Retinal pigment epithelial cell (primary cell): Measurements from ENCODE around the gene SH3TC2.

Experiments
- DNase-seq: peaks from one replicate; pipeline ENCODE4 v3.0.0-alpha.2; 2010; ENCODE audit warnings: low read depth
- H3K4me3 ChIP-seq: 2 replicates; pipeline ENCODE4 v1.5.1; 2011; ENCODE audit warnings: mild to moderate bottlenecking, low read length, control low read depth, moderate library complexity
- TF ChIP-seq, protein P1 (sequence below): conservative IDR thresholded peaks from 2 replicates; pipeline ENCODE4 v1.5.1; 2011; ENCODE audit warnings: low read depth, low read length, control low read depth, inconsistent platforms

Gene SH3TC2

DNA sequence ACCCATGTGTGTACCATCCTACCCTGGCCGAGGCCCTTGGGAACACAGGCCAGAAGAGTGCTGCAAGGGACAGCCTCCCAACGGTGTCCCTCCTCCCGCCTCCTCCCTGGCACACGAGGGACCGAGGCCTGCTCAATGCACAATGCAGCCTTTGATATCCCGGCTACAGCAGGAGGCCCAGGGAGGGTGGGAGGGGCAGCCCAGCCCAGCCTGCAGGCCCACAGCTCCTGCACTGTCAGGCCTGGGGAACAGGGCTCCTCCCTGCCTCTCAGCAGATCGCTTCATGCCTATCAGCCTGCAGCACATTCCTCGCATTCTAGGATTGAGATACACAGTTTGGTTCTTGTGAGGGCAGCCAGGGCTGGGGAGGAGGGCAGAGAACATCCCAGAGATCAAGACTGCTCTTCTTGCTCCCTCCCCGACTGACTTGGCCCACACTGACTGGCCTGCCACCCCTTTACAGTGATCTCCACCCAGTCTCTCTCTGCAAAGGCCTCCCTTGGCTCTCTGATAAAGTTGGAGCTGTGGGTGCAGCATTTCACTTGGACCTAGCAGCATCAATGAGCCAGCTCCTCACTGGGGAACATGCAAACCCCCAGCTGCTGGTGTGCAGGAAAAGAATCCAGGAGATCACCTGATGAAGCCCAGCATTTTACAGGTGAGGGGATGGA lies at the start of gene SH3TC2:
Gene SH3TC2 (minus strand): TSS at position 46 of the 671 bp plus-strand sequence. CDS start 40 bp downstream, at position 6.
- TF ChIP-seq, protein P1, sequence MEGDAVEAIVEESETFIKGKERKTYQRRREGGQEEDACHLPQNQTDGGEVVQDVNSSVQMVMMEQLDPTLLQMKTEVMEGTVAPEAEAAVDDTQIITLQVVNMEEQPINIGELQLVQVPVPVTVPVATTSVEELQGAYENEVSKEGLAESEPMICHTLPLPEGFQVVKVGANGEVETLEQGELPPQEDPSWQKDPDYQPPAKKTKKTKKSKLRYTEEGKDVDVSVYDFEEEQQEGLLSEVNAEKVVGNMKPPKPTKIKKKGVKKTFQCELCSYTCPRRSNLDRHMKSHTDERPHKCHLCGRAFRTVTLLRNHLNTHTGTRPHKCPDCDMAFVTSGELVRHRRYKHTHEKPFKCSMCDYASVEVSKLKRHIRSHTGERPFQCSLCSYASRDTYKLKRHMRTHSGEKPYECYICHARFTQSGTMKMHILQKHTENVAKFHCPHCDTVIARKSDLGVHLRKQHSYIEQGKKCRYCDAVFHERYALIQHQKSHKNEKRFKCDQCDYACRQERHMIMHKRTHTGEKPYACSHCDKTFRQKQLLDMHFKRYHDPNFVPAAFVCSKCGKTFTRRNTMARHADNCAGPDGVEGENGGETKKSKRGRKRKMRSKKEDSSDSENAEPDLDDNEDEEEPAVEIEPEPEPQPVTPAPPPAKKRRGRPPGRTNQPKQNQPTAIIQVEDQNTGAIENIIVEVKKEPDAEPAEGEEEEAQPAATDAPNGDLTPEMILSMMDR = no peak
- no peak for DNase-seq
- no peak within 1 kb of the TSS for H3K4me3 ChIP-seq

DNA sequence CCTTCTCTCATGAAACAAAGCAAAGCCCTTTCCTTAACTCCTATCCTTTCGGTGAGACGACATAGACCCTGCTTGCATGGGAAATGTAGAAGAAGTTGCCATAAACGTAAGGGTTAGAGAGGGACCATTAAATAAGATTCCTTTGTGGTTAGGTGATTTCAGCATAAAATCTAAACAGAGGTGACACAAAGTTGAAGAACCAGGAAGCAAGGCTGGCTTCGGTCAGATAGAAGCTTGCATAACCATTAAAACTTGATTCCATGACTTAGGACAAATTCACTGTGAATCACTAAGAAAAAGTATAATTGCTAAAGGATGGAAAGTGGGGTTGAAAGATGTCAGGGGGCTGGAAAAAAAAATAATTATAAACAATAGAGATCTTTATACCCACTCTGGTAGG lies 47.5 kb upstream of the SH3TC2 start:
- TF ChIP-seq, protein P1 = no peak
- H3K4me3 ChIP-seq = no peak overlapping the region
- no peak for DNase-seq

DNA sequence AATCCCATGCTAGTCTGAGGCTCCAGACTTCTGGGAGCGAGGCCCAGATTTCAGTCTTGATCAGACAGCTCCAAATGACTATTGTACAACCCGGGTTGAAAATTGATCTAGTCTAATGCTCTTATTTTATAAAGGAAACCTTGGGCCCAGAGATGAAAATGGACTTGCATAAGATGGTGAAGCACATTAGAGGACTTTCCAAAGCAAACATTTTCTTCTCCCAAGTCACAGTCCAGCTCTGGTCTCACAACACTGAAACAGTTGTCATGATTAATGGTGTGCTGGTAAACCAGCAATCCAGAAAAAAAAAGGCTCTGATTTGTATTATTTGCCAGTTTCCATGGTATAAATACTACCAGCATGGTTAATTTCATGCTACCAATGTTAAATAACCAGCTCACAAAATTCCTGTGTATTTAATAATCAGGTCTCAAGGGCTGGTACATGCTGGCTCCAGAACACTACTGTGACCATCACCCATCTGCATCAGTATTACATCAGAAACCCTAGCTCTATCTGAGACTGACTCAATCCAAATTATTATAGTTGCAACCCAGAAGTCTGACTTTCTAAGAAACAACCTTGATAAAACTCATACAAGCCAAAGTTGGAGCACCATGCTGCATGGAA lies 45.9 kb upstream of the SH3TC2 start:
- TF ChIP-seq, protein P1 = no peak
- H3K4me3 ChIP-seq = no peak overlapping the region
- DNase-seq = no peak

DNA sequence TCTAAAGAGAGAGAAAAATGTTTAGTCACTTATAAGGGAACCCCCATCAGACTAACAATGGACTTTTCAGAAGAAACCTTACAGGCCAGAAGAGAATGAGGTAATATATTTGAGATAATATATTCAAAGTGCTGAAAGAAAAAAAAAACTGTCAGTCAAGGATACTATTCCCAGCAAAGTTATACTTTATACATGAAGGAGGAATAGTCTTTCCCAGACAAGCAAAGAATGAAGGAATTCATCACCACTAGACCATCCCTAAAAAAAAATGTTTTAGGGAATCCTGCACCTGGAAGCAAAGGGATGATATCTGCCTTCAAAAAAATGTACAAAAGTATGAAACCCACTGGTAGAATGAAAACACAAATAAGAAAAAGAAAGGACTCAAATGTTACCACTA lies 37.5 kb upstream of the SH3TC2 start:
- TF ChIP-seq, protein P1 = no peak
- H3K4me3 ChIP-seq = no peak overlapping the region
- no peak for DNase-seq

DNA sequence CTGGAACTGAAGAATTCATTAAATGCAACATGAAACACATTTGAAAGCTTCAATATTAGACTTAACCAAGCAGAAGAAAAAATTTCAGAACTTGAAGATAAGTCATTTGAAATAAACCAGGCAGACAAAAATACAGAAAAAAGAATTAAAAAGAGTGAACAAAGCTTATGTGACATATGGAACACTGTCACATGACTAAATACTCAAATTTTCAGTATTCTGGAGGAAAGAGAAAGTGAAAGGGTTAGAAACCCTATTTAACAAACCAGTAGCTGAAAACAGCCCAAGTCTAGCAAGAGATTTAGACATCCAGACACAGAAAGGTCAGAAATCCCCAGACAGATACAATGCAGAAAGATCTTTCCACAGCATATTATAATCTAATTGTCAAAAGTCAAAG lies 37.1 kb upstream of the SH3TC2 start:
- DNase-seq = no peak
- TF ChIP-seq, protein P1 = no peak
- H3K4me3 ChIP-seq = no peak overlapping the region

DNA sequence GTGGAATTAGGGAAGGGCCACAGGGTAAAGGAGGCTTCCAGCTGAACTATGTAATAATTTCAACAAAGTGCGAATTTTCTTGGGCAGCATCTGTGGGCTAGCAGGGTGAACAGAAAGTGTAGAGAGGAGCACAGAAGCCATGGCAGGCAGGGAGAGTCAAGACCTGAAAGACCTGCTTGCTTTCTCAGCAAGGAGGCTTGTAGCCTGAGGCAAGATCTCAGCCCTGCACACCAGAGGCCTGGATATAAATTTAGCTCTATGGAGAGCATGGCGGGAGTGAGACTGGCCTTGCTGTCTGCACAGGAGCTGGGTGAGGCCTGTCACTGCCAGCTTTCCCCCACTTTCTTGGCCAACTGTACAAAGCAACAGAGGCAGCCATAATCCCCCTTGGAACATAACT lies 32.1 kb upstream of the SH3TC2 start:
- TF ChIP-seq, protein P1 = no peak
- no peak for DNase-seq
- H3K4me3 ChIP-seq = no peak overlapping the region

DNA sequence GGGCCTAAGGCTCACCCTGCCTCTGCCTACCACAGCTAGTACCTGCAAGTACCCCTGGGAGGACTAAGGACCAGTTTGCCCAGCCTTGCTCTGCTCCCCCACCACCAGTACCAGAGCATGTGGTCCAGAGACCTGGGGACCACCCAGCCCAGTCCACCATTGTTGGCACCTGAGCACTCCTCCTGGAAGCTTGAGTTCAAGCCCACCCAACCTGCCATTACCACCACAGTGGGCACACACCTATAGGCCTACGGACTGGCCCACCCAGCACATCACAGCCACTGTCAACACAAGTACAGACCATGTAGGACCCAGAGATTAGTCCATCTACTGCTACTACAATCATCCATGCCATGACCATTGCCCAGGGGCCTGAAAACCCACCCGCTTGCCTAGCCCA lies 30.8 kb upstream of the SH3TC2 start:
- TF ChIP-seq, protein P1 = no peak
- no peak for DNase-seq

More for the DNA sequence above, 30.8 kb upstream of the SH3TC2 start:
- no peak overlapping the region for H3K4me3 ChIP-seq
